Spleen (tissue), 11 donors: ENCODE data around the gene PLRG1. TPM values are rescaled to one million over a fixed set of nuclear protein-coding genes. Genes with fewer than 3 reads are reported as not detected.

Experiments
- DNase-seq: peaks from one replicate; pipeline ENCODE4 v3.0.0-alpha.2; 2020
- H3K27ac ChIP-seq, 8 donors: fragments of 200-600 bp; sonication (generic) in 7 of 8; 1 replicate in 4 of 8; 2 replicates in 4 of 8; pipeline versions ENCODE4 v1.5.0 to v1.8.0; 2016 to 2021; ENCODE audit warnings: inconsistent platforms in 4 of 8, mild to moderate bottlenecking in 4 of 8, moderate library complexity in 1 of 8
- H3K27me3 ChIP-seq, 7 donors: fragments of 200-600 bp; sonication (generic) in 6 of 7; replicated peaks in 1 of 7; 1 replicate in 4 of 7; 2 replicates in 3 of 7; pipeline versions ENCODE4 v1.5.0 to v1.8.0; 2016 to 2021; ENCODE audit warnings: inconsistent platforms in 3 of 7, mild to moderate bottlenecking in 1 of 7
- H3K36me3 ChIP-seq, 6 donors: fragments of 200-600 bp; sonication (generic) in 5 of 6; 1 replicate in 4 of 6; 2 replicates in 2 of 6; pipeline versions ENCODE4 v1.5.0 to v1.8.0; 2016 to 2021; ENCODE audit warnings: inconsistent platforms in 2 of 6
- H3K4me1 ChIP-seq, 6 donors: fragments of 200-600 bp; sonication (generic) in 5 of 6; 1 replicate in 3 of 6; 2 replicates in 3 of 6; pipeline versions ENCODE4 v1.5.0 to v1.8.0; 2016 to 2021; ENCODE audit warnings: inconsistent platforms in 3 of 6
- H3K4me3 ChIP-seq, 8 donors: fragments of 200-600 bp; sonication (generic) in 7 of 8; 1 replicate in 4 of 8; 2 replicates in 4 of 8; pipeline versions ENCODE4 v1.5.0 to v1.8.0; 2016 to 2021; ENCODE audit warnings: inconsistent platforms in 4 of 8, mild to moderate bottlenecking in 4 of 8, moderate library complexity in 2 of 8
- H3K9me3 ChIP-seq, 8 donors: fragments of 200-600 bp; sonication (generic) in 7 of 8; 1 replicate in 4 of 8; 2 replicates in 4 of 8; pipeline versions ENCODE4 v1.5.0 to v1.8.0; 2016 to 2021; ENCODE audit warnings: inconsistent platforms in 4 of 8
- POLR2A ChIP-seq, 3 donors: fragments of 450-650 bp; IDR thresholded peaks; one replicate each; pipeline ENCODE4 v1.5.1; 2017; ENCODE audit warnings: antibody characterized with exemption in 3 of 3, mild to moderate bottlenecking in 1 of 3
- POLR2AphosphoS5 ChIP-seq, 3 donors: sonication (generic); formaldehyde crosslinking; IDR thresholded peaks; one replicate each; pipeline ENCODE4 v1.5.1; 2017; ENCODE audit warnings: antibody characterized with exemption in 3 of 3
- WGBS, 5 donors: extraction: QIAGEN DNeasy Blood & Tissue Kit in 3 of 5; methylation state at CpG; one replicate each; pipeline versions ENCODE4 v1.1.5 to v1.1.7; 2013 to 2018; 5-methylcytosine and 5-hydroxymethylcytosine counted together
- intact Hi-C: fragments of 100-400 bp; cut with DNase I; formaldehyde crosslinking; loops from one replicate; pipeline ENCODE4 v1.15.0; 2023; ENCODE audit warnings: low total_unique reads
- polyA plus RNA-seq, 3 donors: library from polyadenylated mRNA; stranded (reverse); fragments of 200-250 nt; gene quantifications; one replicate each; pipeline ENCODE4 v1.2.1, GENCODE V29; 2013
- total RNA-seq, 7 donors: library from RNA; depleted of rRNA in 3 of 7; stranded (reverse); fragments of >200 nt in 3 of 7; fragmentation: NEBNext Ultra II Directional in 4 of 7; extraction: Animal tissue kit (Norgen Biotek cat#: 25700) in 4 of 7; gene quantifications; one replicate each; pipeline versions ENCODE4 v1.1.0 to v1.2.1, GENCODE V29; 2016 to 2021
- TF ChIP-seq, protein P1 (sequence below), 11 experiments: fragments of 200-600 bp in 7 of 11; fragments of 450-650 bp in 4 of 11; sonication (generic) in 4 of 11; IDR thresholded peaks in 8 of 11; conservative IDR thresholded peaks in 3 of 11; 1 replicate in 7 of 11; 2 replicates in 4 of 11; pipeline versions ENCODE4 v1.4.0 to v1.8.0; 2016 to 2021; ENCODE audit warnings: antibody characterized with exemption in 11 of 11, inconsistent platforms in 4 of 11, mild to moderate bottlenecking in 1 of 11
- donor health status: healthy with polysubstance abuse.
- donor health status: DM: no; HTN: no; CAD: no; lungs with moderate emphysema.
- donor health status: DM: no; HTN: no; CAD: no.
- donor health status: Bipolar disorder and iron deficiency.
- donor health status: healthy.
- donor health status: DM: no; HTN: no; CAD: no.
- donor health status: DM: yes; HTN: yes; CAD: no.

The PLRG1 gene
- total and polyA plus RNA-seq, 10 donors, result 37.8 to 66.2 (median 48.0) TPM

- 89 to 95% (median 91%) methylated on average over 5 of the region's 5 CpGs for WGBS, 5 donors
- no peak for TF ChIP-seq POLR2AphosphoS5 (IDR thresholded peaks at IDR 0.05)
- TF ChIP-seq POLR2A (IDR thresholded peaks at IDR 0.05), result no peak
- TF ChIP-seq, protein P1, sequence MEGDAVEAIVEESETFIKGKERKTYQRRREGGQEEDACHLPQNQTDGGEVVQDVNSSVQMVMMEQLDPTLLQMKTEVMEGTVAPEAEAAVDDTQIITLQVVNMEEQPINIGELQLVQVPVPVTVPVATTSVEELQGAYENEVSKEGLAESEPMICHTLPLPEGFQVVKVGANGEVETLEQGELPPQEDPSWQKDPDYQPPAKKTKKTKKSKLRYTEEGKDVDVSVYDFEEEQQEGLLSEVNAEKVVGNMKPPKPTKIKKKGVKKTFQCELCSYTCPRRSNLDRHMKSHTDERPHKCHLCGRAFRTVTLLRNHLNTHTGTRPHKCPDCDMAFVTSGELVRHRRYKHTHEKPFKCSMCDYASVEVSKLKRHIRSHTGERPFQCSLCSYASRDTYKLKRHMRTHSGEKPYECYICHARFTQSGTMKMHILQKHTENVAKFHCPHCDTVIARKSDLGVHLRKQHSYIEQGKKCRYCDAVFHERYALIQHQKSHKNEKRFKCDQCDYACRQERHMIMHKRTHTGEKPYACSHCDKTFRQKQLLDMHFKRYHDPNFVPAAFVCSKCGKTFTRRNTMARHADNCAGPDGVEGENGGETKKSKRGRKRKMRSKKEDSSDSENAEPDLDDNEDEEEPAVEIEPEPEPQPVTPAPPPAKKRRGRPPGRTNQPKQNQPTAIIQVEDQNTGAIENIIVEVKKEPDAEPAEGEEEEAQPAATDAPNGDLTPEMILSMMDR (IDR thresholded peaks at IDR 0.05 in 8 of 11, conservative IDR thresholded peaks at IDR 0.05 in 3 of 11), result no peak
- no peak overlapping the region for H3K4me3 ChIP-seq
- no peaks in the 10 kb centered on the region for H3K27me3 ChIP-seq
- DNase-seq, result no peak
- no peaks in the 10 kb centered on the region for H3K9me3 ChIP-seq
- H3K4me1 ChIP-seq, result no peaks in the 10 kb centered on the region
- no peak overlapping the region for H3K27ac ChIP-seq
- no peaks in the 10 kb centered on the region for H3K36me3 ChIP-seq
- intact Hi-C loops, result no loop called here
Measured at GRCh38 chr4:154569584-154569983, 19.4 kb upstream of the PLRG1 start.

DNA sequence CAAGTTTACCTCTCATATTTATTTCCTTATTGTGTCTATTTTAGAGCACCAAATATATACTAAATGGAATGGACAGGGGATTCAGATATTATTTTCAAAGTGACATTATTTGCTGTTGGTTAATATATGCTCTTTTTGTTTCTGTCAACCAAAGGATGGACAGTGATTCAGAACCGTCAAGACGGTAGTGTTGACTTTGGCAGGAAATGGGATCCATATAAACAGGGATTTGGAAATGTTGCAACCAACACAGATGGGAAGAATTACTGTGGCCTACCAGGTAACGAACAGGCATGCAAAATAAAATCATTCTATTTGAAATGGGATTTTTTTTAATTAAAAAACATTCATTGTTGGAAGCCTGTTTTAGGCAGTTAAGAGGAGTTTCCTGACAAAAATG, 18.8 kb upstream of the PLRG1 start:
- H3K9me3 ChIP-seq, result no peaks in the 10 kb centered on the region
- no peak overlapping the region for H3K27ac ChIP-seq
- no peaks in the 10 kb centered on the region for H3K27me3 ChIP-seq
- WGBS, 5 donors, result 31 to 58% (median 45%) methylated on average over 3 of the region's 3 CpGs
- DNase-seq, result no peak
- H3K4me3 ChIP-seq, result no peak overlapping the region
- H3K4me1 ChIP-seq, result no peaks in the 10 kb centered on the region
- H3K36me3 ChIP-seq, result no peaks in the 10 kb centered on the region
- no peak for TF ChIP-seq POLR2A (IDR thresholded peaks at IDR 0.05)
- TF ChIP-seq, protein P1 (IDR thresholded peaks at IDR 0.05 in 8 of 11, conservative IDR thresholded peaks at IDR 0.05 in 3 of 11), result no peak
- no peak for TF ChIP-seq POLR2AphosphoS5 (IDR thresholded peaks at IDR 0.05)
- intact Hi-C loops, result no loop called here

DNA sequence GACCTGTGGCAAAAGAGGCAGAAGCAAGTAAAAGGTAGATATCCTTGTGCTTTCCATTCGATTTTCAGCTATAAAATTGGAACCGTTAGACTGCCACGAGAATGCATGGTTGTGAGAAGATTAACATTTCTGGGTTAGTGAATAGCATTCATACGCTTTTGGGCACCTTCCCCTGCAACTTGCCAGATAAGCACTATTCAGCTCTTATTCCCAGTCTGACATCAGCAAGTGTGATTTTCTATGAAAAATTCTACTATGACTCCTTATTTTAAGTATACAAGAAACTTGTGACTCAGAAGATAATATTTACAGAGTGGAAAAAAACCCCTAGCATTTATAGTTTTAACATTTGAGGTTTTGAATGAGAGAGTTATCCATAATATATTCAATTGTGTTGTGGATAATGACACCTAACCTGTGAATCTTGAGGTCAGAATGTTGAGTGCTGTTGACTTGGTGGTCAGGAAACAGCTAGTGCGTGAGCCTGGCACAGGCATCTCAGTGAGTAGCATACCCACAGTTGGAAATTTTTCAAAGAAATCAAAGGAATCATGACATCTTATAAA, 16.5 kb upstream of the PLRG1 start:
- Histone ChIP-seq H3K27me3 (no peaks in the 10 kb centered on the region), H3K4me1 (no peaks in the 10 kb centered on the region), H3K9me3 (no peaks in the 10 kb centered on the region), H3K36me3 (no peaks in the 10 kb centered on the region), H3K4me3 (no peak overlapping the region), H3K27ac (no peak overlapping the region)
- intact Hi-C loops, result no loop called here
- WGBS, 5 donors, result 74 to 84% (median 79%) methylated on average over 5 of the region's 5 CpGs
- no peak for DNase-seq
- TF ChIP-seq POLR2A (IDR thresholded peaks at IDR 0.05) (no peak), POLR2AphosphoS5 (IDR thresholded peaks at IDR 0.05) (no peak)
- TF ChIP-seq, protein P1 (IDR thresholded peaks at IDR 0.05 in 8 of 11, conservative IDR thresholded peaks at IDR 0.05 in 3 of 11), result no peak

DNA sequence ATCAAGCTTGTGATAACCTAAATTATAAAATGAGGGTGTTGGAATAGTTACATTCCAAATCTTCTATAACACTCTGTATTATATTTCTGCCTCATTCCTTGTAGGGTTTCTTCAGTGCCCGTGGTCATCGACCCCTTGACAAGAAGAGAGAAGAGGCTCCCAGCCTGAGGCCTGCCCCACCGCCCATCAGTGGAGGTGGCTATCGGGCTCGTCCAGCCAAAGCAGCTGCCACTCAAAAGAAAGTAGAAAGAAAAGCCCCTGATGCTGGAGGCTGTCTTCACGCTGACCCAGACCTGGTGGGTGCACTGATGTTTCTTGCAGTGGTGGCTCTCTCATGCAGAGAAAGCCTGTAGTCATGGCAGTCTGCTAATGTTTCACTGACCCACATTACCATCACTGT, 15.5 kb upstream of the PLRG1 start:
- DNase-seq, result no peak
- intact Hi-C loops, result no loop called here
- 85 to 94% (median 88%) methylated on average over 6 of the region's 6 CpGs for WGBS, 5 donors
- Histone ChIP-seq H3K36me3 (no peaks in the 10 kb centered on the region), H3K4me1 (no peaks in the 10 kb centered on the region), H3K27me3 (no peaks in the 10 kb centered on the region), H3K9me3 (no peaks in the 10 kb centered on the region), H3K27ac (no peak overlapping the region), H3K4me3 (no peak overlapping the region)
- TF ChIP-seq POLR2A (IDR thresholded peaks at IDR 0.05) (no peak), POLR2AphosphoS5 (IDR thresholded peaks at IDR 0.05) (no peak)
- TF ChIP-seq, protein P1 (IDR thresholded peaks at IDR 0.05 in 8 of 11, conservative IDR thresholded peaks at IDR 0.05 in 3 of 11), result no peak
